ENCODE measurements around the gene KRTAP10-12. TPM values are rescaled to one million over a fixed set of nuclear protein-coding genes. Genes with fewer than 3 reads are reported as not detected.

KRTAP10-12 gene
- total and polyA plus RNA-seq, 2 of the 13 experiments (the other 11 are each of a cell fraction or from before 2014, with no cell fraction given), result not detected

- TF ChIP-seq SNAPC4 (CRISPR knock-in tag; IDR thresholded peaks at IDR 0.05) (no peak), DPF2 (CRISPR knock-in tag; IDR thresholded peaks at IDR 0.05; ENCODE audit: borderline replicate concordance, low read depth) (no peak), ATF2 (CRISPR knock-in tag; IDR thresholded peaks at IDR 0.05) (no peak), ZNF607 (CRISPR knock-in tag; IDR thresholded peaks at IDR 0.05; ENCODE audit: borderline replicate concordance) (no peak), ZFP91 (CRISPR knock-in tag; IDR thresholded peaks at IDR 0.05; ENCODE audit: borderline replicate concordance) (no peak), ZNF256 (CRISPR knock-in tag; conservative IDR thresholded peaks at IDR 0.05) (no peak), PCBP1 (IDR thresholded peaks at IDR 0.05; ENCODE audit: borderline replicate concordance, low read depth, low read length) (no peak), ZKSCAN5 (CRISPR knock-in tag; IDR thresholded peaks at IDR 0.05) (no peak)
Measured at GRCh38 chr21:44670642-44671432, 26.1 kb upstream of the KRTAP10-12 start (continued).
